H9 (cell line): ENCODE measurements around the gene DNAAF3. TPM values are rescaled to one million over a fixed set of nuclear protein-coding genes. Genes with fewer than 3 reads are reported as not detected.
A peak's percentile ranks its signal among the peaks of the same experiment; 100 is the strongest.

Experiments used
- DNase-seq: peaks from one replicate; pipeline ENCODE4 v3.0.0-alpha.2; 2017
- H2AFZ ChIP-seq: one replicate; pipeline ENCODE4 v1.6.1; 2013; ENCODE audit warnings: mild to moderate bottlenecking, low read length, control low read depth, moderate library complexity
- H2AK5ac ChIP-seq: 2 replicates; pipeline ENCODE4 v1.6.1; 2013; ENCODE audit warnings: low read length, control low read depth, mixed read lengths; ENCODE audit not compliant: insufficient read length
- H2BK120ac ChIP-seq: one replicate; pipeline ENCODE4 v1.6.1; 2013; ENCODE audit warnings: low read depth, mild to moderate bottlenecking, low read length, control low read depth, inconsistent platforms; ENCODE audit not compliant: poor library complexity, severe bottlenecking
- H2BK12ac ChIP-seq: 2 replicates; pipeline ENCODE4 v1.6.1; 2013; ENCODE audit warnings: low read length, control low read depth, mixed read lengths, low read depth; ENCODE audit not compliant: insufficient read length
- H2BK15ac ChIP-seq: 2 replicates; pipeline ENCODE4 v1.6.1; 2013; ENCODE audit warnings: low read depth, low read length, control low read depth
- H2BK20ac ChIP-seq: one replicate; pipeline ENCODE4 v1.6.1; 2013; ENCODE audit warnings: low read depth, mild to moderate bottlenecking, low read length, control low read depth, inconsistent platforms; ENCODE audit not compliant: poor library complexity, severe bottlenecking
- H2BK5ac ChIP-seq: 2 replicates; pipeline ENCODE4 v1.6.1; 2013; ENCODE audit warnings: low read length, control low read depth, mixed read lengths; ENCODE audit not compliant: insufficient read length
- H3K14ac ChIP-seq: 2 replicates; pipeline ENCODE4 v1.6.1; 2013; ENCODE audit warnings: low read length, control low read depth; ENCODE audit not compliant: insufficient read depth
- H3K18ac ChIP-seq: 2 replicates; pipeline ENCODE4 v1.6.1; 2013; ENCODE audit warnings: low read depth, mild to moderate bottlenecking, mixed read lengths, low read length, control low read depth; ENCODE audit not compliant: insufficient read length
- H3K23ac ChIP-seq: 2 replicates; pipeline ENCODE4 v1.6.1; 2013; ENCODE audit warnings: low read length, control low read depth, mixed read lengths, low read depth; ENCODE audit not compliant: insufficient read length
- H3K23me2 ChIP-seq: 2 replicates; pipeline ENCODE4 v1.6.1; 2013; ENCODE audit warnings: low read depth, mild to moderate bottlenecking, mixed read lengths, low read length, control low read depth; ENCODE audit not compliant: insufficient read length, poor library complexity, severe bottlenecking
- H3K27ac ChIP-seq: 2 replicates; pipeline ENCODE4 v1.5.1; 2013; ENCODE audit warnings: low read length, control low read depth, mixed read lengths, low read depth; ENCODE audit not compliant: insufficient read length
- H3K27me3 ChIP-seq: 2 replicates; pipeline ENCODE4 v1.6.1; 2013; ENCODE audit warnings: low read length, control low read depth, inconsistent platforms; ENCODE audit not compliant: insufficient read depth
- H3K4ac ChIP-seq: 2 replicates; pipeline ENCODE4 v1.6.1; 2013; ENCODE audit warnings: low read depth, mild to moderate bottlenecking, control low read depth, inconsistent platforms, low read length, moderate library complexity
- H3K4me1 ChIP-seq: 2 replicates; pipeline ENCODE4 v1.6.1; 2013; ENCODE audit warnings: low read length, control low read depth, inconsistent platforms; ENCODE audit not compliant: insufficient read depth
- H3K4me2 ChIP-seq: 2 replicates; pipeline ENCODE4 v1.6.1; 2013; ENCODE audit warnings: low read length, control low read depth, mixed read lengths; ENCODE audit not compliant: insufficient read length, insufficient read depth
- H3K56ac ChIP-seq: 2 replicates; pipeline ENCODE4 v1.6.1; 2013; ENCODE audit warnings: low read depth, mild to moderate bottlenecking, mixed read lengths, low read length, control low read depth; ENCODE audit not compliant: insufficient read length
- H3K79me1 ChIP-seq: 2 replicates; pipeline ENCODE4 v1.6.1; 2013; ENCODE audit warnings: low read depth, mild to moderate bottlenecking, moderate library complexity, low read length, control low read depth, inconsistent platforms; ENCODE audit not compliant: insufficient read depth, poor library complexity, severe bottlenecking
- H3K79me2 ChIP-seq: 2 replicates; pipeline ENCODE4 v1.6.1; 2013; ENCODE audit warnings: low read length, control low read depth, inconsistent platforms; ENCODE audit not compliant: insufficient read depth
- H3K9ac ChIP-seq: 2 replicates; pipeline ENCODE4 v1.6.1; 2013; ENCODE audit warnings: low read length, control low read depth, mixed read lengths; ENCODE audit not compliant: insufficient read length; ENCODE audit errors: extremely low read depth
- H3K9me3 ChIP-seq: one replicate; pipeline ENCODE4 v1.6.1; 2013; ENCODE audit warnings: low read depth, low read length, inconsistent platforms; ENCODE audit not compliant: control insufficient read depth
- H3T11ph ChIP-seq: one replicate; pipeline ENCODE4 v1.6.1; 2013; ENCODE audit warnings: mild to moderate bottlenecking, low read length, control low read depth, inconsistent platforms
- H4K20me1 ChIP-seq: one replicate; pipeline ENCODE4 v1.6.1; 2013; ENCODE audit not compliant: control insufficient read depth, insufficient read length, insufficient read depth
- H4K5ac ChIP-seq: 2 replicates; pipeline ENCODE4 v1.6.1; 2013; ENCODE audit warnings: low read depth, mild to moderate bottlenecking, mixed read lengths, low read length, control low read depth; ENCODE audit not compliant: insufficient read length
- H4K8ac ChIP-seq: replicated peaks from 2 replicates; pipeline ENCODE4 v1.6.1; 2013; ENCODE audit warnings: low read length, control low read depth, mixed read lengths, low read depth; ENCODE audit not compliant: insufficient read length
- H4K91ac ChIP-seq: 2 replicates; pipeline ENCODE4 v1.6.1; 2013; ENCODE audit warnings: low read depth, mild to moderate bottlenecking, moderate library complexity, mixed read lengths, low read length, control low read depth; ENCODE audit not compliant: insufficient read length
- H3K27ac Mint-ChIP-seq, 3 experiments: 2 replicates in 2 of 3; 3 replicates in 1 of 3; pipeline ENCODE4 v1.8.0; 2020 to 2021; ENCODE audit warnings: mixed read lengths in 3 of 3, mild to moderate bottlenecking in 1 of 3, moderate library complexity in 1 of 3
- H3K27me3 Mint-ChIP-seq: 2 replicates; pipeline ENCODE4 v1.8.0; 2021; ENCODE audit warnings: low read depth, mild to moderate bottlenecking, moderate library complexity, mixed read lengths
- H3K36me3 Mint-ChIP-seq, 3 experiments: 2 replicates in 2 of 3; 3 replicates in 1 of 3; pipeline ENCODE4 v1.8.0; 2020 to 2021; ENCODE audit warnings: low read depth in 3 of 3, mixed read lengths in 3 of 3; ENCODE audit not compliant: insufficient read depth in 1 of 3
- H3K4me1 Mint-ChIP-seq, 2 experiments: 2 replicates each; pipeline ENCODE4 v1.8.0; 2020; ENCODE audit warnings: mixed read lengths in 2 of 2
- H3K4me3 Mint-ChIP-seq, 2 experiments: 2 replicates in 1 of 2; 3 replicates in 1 of 2; pipeline ENCODE4 v1.8.0; 2020 to 2021; ENCODE audit warnings: mild to moderate bottlenecking in 2 of 2, mixed read lengths in 2 of 2, moderate library complexity in 1 of 2
- H3K9me3 Mint-ChIP-seq, 2 experiments: 2 replicates in 1 of 2; 3 replicates in 1 of 2; pipeline ENCODE4 v1.8.0; 2020; ENCODE audit warnings: mild to moderate bottlenecking in 2 of 2, mixed read lengths in 2 of 2, moderate library complexity in 1 of 2
- CTCF ChIP-seq: fragments of 200-600 bp; sonication (generic); conservative IDR thresholded peaks from 3 replicates; pipeline ENCODE4 v1.8.0; 2021; ENCODE audit warnings: antibody characterized with exemption, mild to moderate bottlenecking
- WGBS: extraction: QIAGEN DNeasy Blood & Tissue Kit; methylation state at CpG from one replicate; pipeline ENCODE4 v1.1.7; 2013; ENCODE audit warnings: missing lambda C conversion rate, low lambda C conversion rate, mixed read lengths; ENCODE audit not compliant: insufficient read length; ENCODE audit errors: extremely low coverage; 5-methylcytosine and 5-hydroxymethylcytosine counted together
- total RNA-seq: library from RNA; stranded (reverse); gene quantifications from 2 replicates; pipeline ENCODE4 v1.2.1, GENCODE V29; 2021

Gene DNAAF3
- total RNA-seq, 1 experiment from 2014 or later, result 4.6 TPM

GRCh38 chr19:55117663-55118391 lies 48.6 kb downstream of the DNAAF3 start:
- Histone ChIP-seq H2BK12ac (no peak overlapping the region), H4K20me1 (peaks cover 3% of the 10 kb centered on the region), H3K79me2 (peaks cover 7% of the 10 kb centered on the region; the same call in 1 of the 2 replicates), H2AK5ac (no peak overlapping the region), H2BK5ac (no peak overlapping the region), H3K23ac (no peak overlapping the region), H2BK20ac (no peak overlapping the region), H3K23me2 (peaks cover 15% of the 10 kb centered on the region), H2AFZ (peak overlapping the region; percentile 62), H4K8ac (no peak overlapping the region), H3K18ac (peak overlapping the region; percentile 30), H3K27me3 (no peaks in the 10 kb centered on the region), H3T11ph (no peak overlapping the region), H3K4me2 (peak overlapping the region; percentile 35), H3K79me1 (peaks cover 5% of the 10 kb centered on the region), H3K14ac (no peak overlapping the region; the same call in 1 of the 2 replicates), H4K5ac (no peak overlapping the region), H3K4me1 (no peaks in the 10 kb centered on the region), H3K9ac (peak overlapping the region; percentile 25), H3K27ac (no peak overlapping the region), H2BK15ac (no peak overlapping the region), H3K4ac (no peak overlapping the region), H3K9me3 (no peaks in the 10 kb centered on the region), H4K91ac (no peak overlapping the region), H3K56ac (no peak overlapping the region), H2BK120ac (no peak overlapping the region)
- Mint-ChIP-seq H3K4me1 (peaks cover 21 to 30% of the 10 kb centered on the region in 2 experiments), H3K9me3 (no peaks in the 10 kb centered on the region), H3K27ac (peak overlapping the region; percentile 97 to 99 (median 98)), H3K4me3 (peak overlapping the region; percentile 91 to 97), H3K27me3 (peaks cover 4% of the 10 kb centered on the region), H3K36me3 (no peaks in the 10 kb centered on the region)
- no peak for TF ChIP-seq CTCF
- WGBS, result no CpG with 5 or more reads among the region's 44 CpGs
- peak; percentile 99 for DNase-seq
